HAP-1 (cell line): ENCODE results near the gene MRPL11.
A peak's percentile ranks its signal among the peaks of the same experiment; 100 is the strongest.
"Not testable (repeated sequence)": the region's sequence is repeated elsewhere in the genome, so short reads cannot be mapped to it uniquely, and the experiment has no call there.

Experiments
- DNase-seq, 2 experiments: peaks; one replicate each; pipeline ENCODE4 v3.0.0-alpha.2; 2016 to 2020; ENCODE audit warnings: low spot score in 2 of 2
- H3K27me3 ChIP-seq: fragments of 250-450 bp; sonication (Bioruptor Pico); 2 replicates; pipeline ENCODE4 v1.5.1; 2020; ENCODE audit warnings: low read depth, mild to moderate bottlenecking, moderate library complexity
- H3K36me3 ChIP-seq: fragments of 250-450 bp; sonication (Bioruptor Pico); replicated peaks from 2 replicates; pipeline ENCODE4 v1.5.1; 2020; ENCODE audit warnings: mild to moderate bottlenecking
- H3K4me1 ChIP-seq: fragments of 250-450 bp; sonication (Bioruptor Pico); 2 replicates; pipeline ENCODE4 v1.5.1; 2020; ENCODE audit warnings: mild to moderate bottlenecking
- H3K4me3 ChIP-seq: fragments of 250-450 bp; sonication (Bioruptor Pico); 2 replicates; pipeline ENCODE4 v1.5.1; 2020; ENCODE audit warnings: mild to moderate bottlenecking, moderate library complexity
- H3K9me3 ChIP-seq: fragments of 250-450 bp; sonication (Bioruptor Pico); 2 replicates; pipeline ENCODE4 v1.5.1; 2020; ENCODE audit warnings: mild to moderate bottlenecking, moderate library complexity
- in situ Hi-C: fragments of 300-500 bp; cut with MboI; formaldehyde crosslinking; loops from 3 replicates; pipeline ENCODE4 v1.14.3; 2020; ENCODE audit warnings: low sequenced_read_pairs, inconsistent platforms, mixed read lengths

The MRPL11 gene

DNA sequence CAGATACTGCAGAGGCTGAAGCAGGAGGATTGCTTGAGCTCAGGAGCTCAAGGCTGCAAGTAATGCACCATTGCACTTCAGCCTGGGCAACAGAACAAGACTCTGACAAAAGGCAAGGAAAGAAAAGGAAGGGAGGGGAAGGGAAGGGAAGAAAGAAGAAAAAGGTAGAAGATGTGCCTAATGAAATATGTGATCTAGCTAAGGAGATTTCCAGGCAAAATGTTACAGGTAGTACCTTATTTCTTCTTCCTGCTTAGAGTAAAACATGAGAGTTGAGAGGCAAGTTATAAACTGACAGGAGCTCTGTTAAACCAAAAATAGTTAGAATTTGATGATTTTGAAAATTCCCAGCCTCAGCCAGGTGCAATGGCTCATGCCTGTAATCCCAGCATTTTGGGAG, 23.4 kb upstream of the MRPL11 start:
- no peaks in the 10 kb centered on the region for H3K4me1 ChIP-seq
- in situ Hi-C loops: no loop called here
- H3K9me3 ChIP-seq: no peaks in the 10 kb centered on the region
- H3K36me3 ChIP-seq: no peaks in the 10 kb centered on the region
- no peak overlapping the region for H3K4me3 ChIP-seq
- no peak for DNase-seq
- no peaks in the 10 kb centered on the region for H3K27me3 ChIP-seq

DNA sequence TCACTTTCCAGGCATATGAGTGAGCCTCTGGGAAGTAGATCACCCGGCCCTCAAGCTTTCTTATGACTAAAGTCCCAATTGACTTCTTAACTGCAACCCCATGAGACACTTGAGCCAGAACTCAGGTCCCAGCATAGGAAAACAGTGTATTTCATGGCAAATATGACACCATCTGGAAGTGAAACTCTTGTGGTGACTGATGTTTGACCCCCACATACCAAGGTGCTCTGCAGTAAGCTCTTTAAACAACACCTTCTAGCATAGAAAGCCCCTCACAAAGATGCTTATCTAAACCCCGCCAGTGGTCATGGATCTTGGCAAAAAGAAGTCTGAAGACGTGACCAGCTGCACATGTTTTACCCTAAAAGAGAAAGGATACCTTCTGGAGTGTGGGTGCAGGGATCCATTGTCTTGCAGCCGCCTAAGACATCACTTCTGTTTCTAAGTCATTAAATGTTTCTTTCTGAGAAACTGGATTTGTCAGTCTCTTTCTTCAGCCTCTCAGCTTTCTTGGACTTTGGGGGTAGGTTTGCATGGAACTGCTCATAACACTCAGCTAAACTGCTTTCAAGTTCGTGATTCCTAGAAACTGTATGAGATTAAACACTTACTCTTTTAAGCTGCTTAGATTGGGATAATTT, 20.6 kb upstream of the MRPL11 start:
- no peak for DNase-seq
- Histone ChIP-seq H3K9me3 (no peaks in the 10 kb centered on the region), H3K36me3 (no peaks in the 10 kb centered on the region), H3K27me3 (peaks cover 4% of the 10 kb centered on the region; the same call in 1 of the 2 replicates), H3K4me3 (no peak overlapping the region), H3K4me1 (no peaks in the 10 kb centered on the region)
- in situ Hi-C loops: no loop called here

DNA sequence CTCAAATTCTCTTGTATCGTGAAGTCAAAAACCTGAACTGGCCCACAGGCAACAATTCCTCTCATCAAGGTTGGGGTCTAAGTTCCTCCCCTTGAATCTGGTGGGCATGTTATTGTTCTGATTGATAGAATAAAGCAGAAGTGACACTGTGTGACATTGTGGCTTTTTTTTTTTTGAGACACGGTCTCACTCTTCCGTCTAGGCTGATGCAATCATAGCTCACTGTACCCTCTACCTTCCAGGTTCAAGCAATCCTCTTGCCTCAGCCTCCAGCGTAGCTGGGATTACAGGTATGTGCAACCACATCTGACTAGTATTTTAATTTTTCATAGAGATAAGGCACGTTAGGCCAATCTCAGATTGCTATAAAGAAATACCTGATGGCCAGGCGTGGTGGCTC, 19.2 kb upstream of the MRPL11 start:
- no peaks in the 10 kb centered on the region for H3K9me3 ChIP-seq
- in situ Hi-C loops: no loop called here
- peaks cover 6% of the 10 kb centered on the region; the same call in 1 of the 2 replicates for H3K27me3 ChIP-seq
- no peaks in the 10 kb centered on the region for H3K36me3 ChIP-seq
- H3K4me1 ChIP-seq: no peaks in the 10 kb centered on the region
- DNase-seq: no peak
- H3K4me3 ChIP-seq: no peak overlapping the region

DNA sequence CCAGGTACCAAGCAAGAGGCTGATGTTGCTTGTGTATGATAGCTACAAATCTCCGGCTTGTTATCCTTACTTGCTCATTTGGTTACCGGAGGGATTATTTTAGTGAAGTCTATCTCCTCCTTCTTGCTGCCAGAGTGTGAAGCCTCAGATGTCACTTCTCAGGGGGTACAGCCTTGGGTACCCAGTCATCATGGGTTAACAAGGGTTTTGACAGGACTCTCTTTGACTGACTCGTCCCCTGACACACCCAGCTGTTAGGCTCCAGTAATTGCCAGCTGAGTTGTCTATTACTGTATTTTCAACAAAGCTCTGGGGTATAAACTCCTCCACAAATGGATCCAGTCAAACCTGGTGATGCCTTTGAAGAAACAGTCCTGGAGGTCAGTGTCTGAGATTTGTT, 16.2 kb upstream of the MRPL11 start:
- Histone ChIP-seq H3K27me3 (peaks cover 12% of the 10 kb centered on the region), H3K9me3 (no peaks in the 10 kb centered on the region), H3K4me3 (no peak overlapping the region), H3K36me3 (no peaks in the 10 kb centered on the region), H3K4me1 (no peaks in the 10 kb centered on the region)
- in situ Hi-C loops: no loop called here
- DNase-seq: no peak

DNA sequence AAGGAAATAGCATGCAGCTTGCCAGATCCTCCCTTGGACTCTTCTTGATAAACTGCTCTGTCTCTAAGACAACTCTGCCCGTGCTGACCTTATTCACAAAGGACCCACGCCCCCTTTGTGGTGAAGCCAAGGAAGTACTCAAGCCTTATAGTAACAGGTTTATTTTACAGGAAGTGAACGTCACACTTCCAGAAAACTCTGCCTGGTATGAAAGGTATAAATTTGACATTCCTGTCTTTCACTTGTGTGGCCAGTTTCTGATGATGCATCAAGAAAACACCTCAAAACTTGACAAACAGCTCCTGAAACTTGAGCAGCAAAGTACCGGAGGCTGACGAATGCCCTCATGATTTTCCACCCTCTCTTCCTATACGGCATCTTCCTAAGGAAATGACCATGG, 15.6 kb upstream of the MRPL11 start:
- H3K9me3 ChIP-seq: no peaks in the 10 kb centered on the region
- no peaks in the 10 kb centered on the region for H3K4me1 ChIP-seq
- H3K4me3 ChIP-seq: no peak overlapping the region
- no peak for DNase-seq
- no peaks in the 10 kb centered on the region for H3K36me3 ChIP-seq
- in situ Hi-C loops: no loop called here
- peaks cover 12% of the 10 kb centered on the region for H3K27me3 ChIP-seq

DNA sequence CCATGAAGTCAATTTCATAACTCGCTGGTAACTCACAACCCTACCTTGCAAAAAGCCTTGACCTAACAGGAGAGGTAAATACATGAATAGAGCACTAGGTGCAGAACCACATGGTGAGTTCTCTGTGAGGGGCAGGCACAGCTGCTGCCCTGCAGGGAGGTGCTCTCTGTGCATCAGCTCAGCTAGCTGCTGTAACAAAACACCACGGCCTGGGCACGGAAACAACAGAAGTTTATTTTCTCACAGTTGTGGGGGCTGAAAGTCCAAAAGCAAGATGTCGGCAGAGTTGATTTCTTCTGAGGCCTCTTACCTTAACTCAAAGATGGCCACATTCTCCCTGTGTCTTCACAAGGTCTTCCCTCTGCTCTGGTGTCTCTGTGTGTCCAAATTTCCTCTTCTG, 13.0 kb upstream of the MRPL11 start:
- Histone ChIP-seq H3K27me3 (peaks cover 20% of the 10 kb centered on the region), H3K36me3 (no peaks in the 10 kb centered on the region), H3K4me3 (no peak overlapping the region), H3K9me3 (0 out of 2 replicates have a peak, but pooled peaks cover 2% of the 10 kb centered on the region), H3K4me1 (peaks cover 2% of the 10 kb centered on the region; the same call in 1 of the 2 replicates)
- no peak for DNase-seq
- in situ Hi-C loops: no loop called here

DNA sequence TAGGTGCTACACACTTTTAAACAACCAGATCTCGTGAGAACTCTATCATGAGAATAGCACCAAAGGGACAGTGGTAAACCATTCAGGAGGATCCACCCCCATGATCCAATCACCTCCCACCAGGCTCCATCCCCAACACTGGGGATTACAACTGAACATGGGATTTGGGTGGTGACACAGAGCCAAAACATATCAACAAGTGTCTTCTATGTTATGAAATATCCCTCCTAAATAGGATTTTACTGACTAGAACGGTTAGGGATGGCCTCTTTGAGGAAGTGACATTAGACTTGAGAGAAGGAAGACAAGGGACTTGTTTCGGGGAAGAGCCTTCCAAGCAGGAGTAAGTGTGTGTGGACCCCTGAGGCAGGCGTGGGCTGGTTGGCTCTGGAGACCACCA, 11.9 kb upstream of the MRPL11 start:
- H3K36me3 ChIP-seq: no peaks in the 10 kb centered on the region
- H3K9me3 ChIP-seq: 0 out of 2 replicates have a peak, but pooled peaks cover 2% of the 10 kb centered on the region
- H3K4me1 ChIP-seq: peaks cover 2% of the 10 kb centered on the region; the same call in 1 of the 2 replicates
- no peak overlapping the region for H3K4me3 ChIP-seq
- in situ Hi-C loops: no loop called here
- peaks cover 20% of the 10 kb centered on the region for H3K27me3 ChIP-seq
- DNase-seq: no peak

DNA sequence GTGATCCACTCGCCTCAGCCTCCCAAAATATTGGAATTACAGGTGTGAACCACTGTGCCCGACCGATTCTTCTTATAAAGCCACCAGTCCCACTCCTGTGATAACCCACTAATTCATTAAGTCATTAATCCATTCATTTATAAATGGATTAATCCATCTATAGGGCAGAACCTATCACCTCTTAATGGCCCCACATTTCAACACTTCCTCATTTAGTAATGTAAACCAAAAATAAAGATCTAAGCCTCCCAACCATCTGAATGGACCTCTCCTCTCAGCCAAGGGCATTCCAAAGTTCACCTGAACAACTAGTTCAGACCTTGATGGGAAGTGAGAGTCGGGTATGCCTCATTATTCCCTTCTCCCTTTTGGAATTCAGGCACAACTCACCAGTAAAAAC, 9.9 kb upstream of the MRPL11 start:
- Histone ChIP-seq H3K36me3 (no peaks in the 10 kb centered on the region), H3K27me3 (peaks cover 15% of the 10 kb centered on the region), H3K9me3 (peaks cover 4% of the 10 kb centered on the region; the same call in 1 of the 2 replicates), H3K4me3 (no peak overlapping the region), H3K4me1 (peaks cover 2% of the 10 kb centered on the region; the same call in 1 of the 2 replicates)
- in situ Hi-C loops: no loop called here
- DNase-seq: no peak

DNA sequence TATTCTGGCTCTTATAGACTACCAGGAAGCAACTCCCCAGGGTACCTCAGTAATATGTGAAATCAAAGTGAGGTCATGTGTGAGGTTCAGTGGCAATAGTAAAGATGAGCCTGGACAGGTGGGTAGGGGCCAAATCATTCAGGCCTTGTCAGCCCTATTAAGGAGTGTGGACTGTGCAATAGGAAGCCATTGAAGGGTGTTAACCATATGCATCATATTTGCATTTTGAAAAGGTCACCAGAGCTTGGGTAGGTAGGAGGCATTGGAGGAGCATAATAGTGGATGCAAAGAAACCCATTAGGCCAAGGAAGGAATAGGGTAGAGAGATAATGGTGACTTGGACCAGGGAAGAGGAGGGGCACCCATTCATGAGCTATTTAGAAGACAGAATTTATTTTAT, 8.4 kb upstream of the MRPL11 start:
- in situ Hi-C loops: no loop called here
- H3K9me3 ChIP-seq: peaks cover 5% of the 10 kb centered on the region; the same call in 1 of the 2 replicates
- H3K27me3 ChIP-seq: peaks cover 15% of the 10 kb centered on the region
- no peak for DNase-seq
- H3K4me1 ChIP-seq: peaks cover 2% of the 10 kb centered on the region; the same call in 1 of the 2 replicates
- no peaks in the 10 kb centered on the region for H3K36me3 ChIP-seq
- no peak overlapping the region for H3K4me3 ChIP-seq

DNA sequence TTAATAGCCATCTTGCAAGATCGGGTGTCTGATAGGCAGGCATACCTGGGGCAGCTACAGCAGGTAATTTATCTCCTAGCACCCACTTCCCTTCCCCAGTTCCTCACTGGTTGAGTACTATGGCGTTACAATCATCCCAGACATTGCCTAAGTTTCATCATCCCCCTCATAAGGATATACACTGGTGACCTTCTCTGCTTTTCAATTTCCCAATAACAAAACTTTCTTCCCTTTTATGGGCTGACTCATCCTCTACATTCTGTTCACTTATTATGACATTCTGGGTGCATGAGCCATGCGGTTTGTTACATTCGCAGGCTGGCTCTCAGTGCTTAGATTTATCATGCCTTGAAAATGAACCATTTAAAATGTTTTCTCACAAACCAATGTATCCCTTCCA, 5.0 kb upstream of the MRPL11 start:
- no peak overlapping the region for H3K4me3 ChIP-seq
- in situ Hi-C loops: no loop called here

DNA sequence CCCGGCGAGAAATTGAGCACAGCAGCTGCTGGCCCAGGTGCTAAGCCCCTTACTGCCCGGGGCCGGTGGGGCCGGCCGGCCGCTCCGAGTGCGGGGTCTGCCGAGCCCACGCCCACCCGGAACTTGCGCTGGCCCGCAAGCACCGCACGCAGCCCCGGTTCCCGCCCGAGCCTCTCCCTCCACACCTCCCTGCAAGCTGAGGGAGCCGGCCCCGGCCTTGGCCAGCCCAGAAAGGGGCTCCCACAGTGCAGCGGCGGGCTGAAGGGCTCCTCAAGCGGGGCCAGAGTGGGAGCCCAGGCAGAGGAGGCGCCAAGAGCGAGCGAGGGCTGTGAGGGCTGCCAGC, 2.3 kb upstream of the MRPL11 start:
- H3K36me3 ChIP-seq, H3K9me3 ChIP-seq, H3K27me3 ChIP-seq, in situ Hi-C loops, H3K4me1 ChIP-seq, H3K4me3 ChIP-seq, DNase-seq: not testable (repeated sequence)

More for the DNA sequence above, 5.0 kb upstream of the MRPL11 start:
- H3K36me3 ChIP-seq: no peaks in the 10 kb centered on the region
- H3K9me3 ChIP-seq: peaks cover 5% of the 10 kb centered on the region; the same call in 1 of the 2 replicates
- no peak for DNase-seq
- H3K27me3 ChIP-seq: peaks cover 8% of the 10 kb centered on the region; the same call in 1 of the 2 replicates
- H3K4me1 ChIP-seq: no peaks in the 10 kb centered on the region

DNA sequence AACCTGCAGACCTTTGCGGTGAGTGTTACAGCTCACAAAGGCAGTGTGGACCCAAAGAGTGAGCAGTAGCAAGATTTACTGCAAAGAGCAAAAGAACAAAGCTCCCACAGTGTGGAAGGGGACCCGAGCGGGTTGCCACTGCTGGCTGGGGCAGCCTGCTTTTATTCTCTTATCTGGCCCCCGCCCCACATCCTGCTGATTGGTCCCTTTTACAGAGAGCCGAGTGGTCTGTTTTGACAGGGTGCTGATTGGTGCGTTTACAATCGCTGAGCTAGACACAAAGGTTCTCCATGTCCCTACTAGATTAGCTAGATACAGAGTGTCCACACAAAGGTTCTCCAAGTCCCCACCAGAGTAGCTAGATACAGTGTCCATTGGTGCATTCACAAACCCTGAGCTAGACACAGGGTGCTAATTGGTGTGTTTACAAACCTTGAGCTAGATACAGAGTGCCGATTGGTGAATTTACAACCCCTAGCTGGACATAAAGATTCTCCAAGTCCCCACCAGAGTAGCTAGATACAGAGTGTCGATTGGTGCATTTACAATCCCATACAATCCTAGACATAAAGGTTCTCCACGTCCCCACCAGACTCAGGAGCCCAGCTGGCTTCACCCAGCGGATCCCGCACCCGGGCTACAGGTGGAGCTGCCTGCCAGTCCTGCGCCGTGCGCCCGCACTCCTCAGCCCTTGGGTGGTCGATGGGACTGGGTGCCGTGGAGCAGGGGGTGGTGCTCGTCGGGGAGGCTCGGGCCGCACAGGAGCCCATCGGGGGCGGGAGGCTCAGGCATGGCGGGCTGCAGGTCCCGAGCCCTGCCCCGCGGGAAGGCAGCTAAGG, 1.7 kb upstream of the MRPL11 start:
- H3K4me3 ChIP-seq: not testable (repeated sequence)

DNA sequence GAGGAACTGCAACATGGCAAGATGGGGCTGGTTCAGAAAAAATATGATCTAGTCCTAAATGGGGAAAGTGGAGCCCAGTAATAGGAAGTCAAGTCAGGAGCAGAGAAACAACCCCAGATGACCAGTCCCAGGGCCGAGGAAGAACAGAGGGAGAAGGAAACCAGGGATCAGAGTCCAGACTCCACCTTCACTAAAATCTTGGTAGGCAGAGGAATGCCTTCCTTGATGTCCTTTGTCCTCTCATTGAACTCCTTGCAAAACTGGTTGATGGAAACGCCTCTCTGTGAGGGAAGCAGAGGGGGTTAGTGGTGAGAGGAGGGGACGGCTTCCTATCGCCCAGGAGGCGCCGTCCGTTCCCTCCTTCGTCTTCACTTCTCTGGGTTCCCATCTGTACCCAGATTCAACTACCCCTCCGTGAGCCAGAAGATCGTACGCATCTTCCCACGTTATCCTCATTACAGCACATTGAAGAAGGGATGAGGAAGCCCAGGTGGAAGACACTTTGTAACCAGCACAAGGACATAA, 607 bp downstream of the MRPL11 start:
- DNase-seq: no peak
- Histone ChIP-seq H3K36me3 (peaks cover 16% of the 10 kb centered on the region), H3K27me3 (no peaks in the 10 kb centered on the region), H3K4me1 (peaks cover 5% of the 10 kb centered on the region), H3K9me3 (no peaks in the 10 kb centered on the region; the same call in 1 of the 2 replicates), H3K4me3 (peak overlapping the region; percentile 73)
- in situ Hi-C loops: no loop called here

More for the DNA sequence above, 1.7 kb upstream of the MRPL11 start:
- H3K9me3 ChIP-seq, in situ Hi-C loops, H3K36me3 ChIP-seq, H3K27me3 ChIP-seq, H3K4me1 ChIP-seq: not testable (repeated sequence)
- peak in 1 of 2 experiments; percentile 17 for DNase-seq

DNA sequence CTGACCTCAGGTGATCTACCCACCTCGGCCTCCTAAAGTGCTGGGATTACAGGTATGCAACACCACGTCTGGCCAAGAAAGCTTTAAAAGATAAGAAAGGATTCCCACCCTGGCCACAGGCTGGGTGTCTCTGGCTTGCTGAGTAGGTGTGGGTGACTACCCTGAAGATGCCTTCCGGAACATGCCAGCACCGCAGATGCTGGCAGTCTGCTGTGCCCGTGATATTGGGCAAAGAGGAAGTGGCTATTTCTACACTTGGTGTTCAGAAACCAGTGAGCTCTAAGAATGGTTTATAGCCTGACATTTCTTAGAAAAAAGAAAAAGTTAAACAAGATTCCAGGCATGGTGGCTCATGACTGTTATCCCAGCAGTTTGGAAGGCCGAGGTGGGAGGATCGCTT, 6.1 kb downstream of the MRPL11 start:
- no peak for DNase-seq
- H3K4me3 ChIP-seq: no peak overlapping the region
- H3K27me3 ChIP-seq: no peaks in the 10 kb centered on the region
- H3K36me3 ChIP-seq: peaks cover 16% of the 10 kb centered on the region
- in situ Hi-C loops: no loop called here
- peaks cover under 1% of the 10 kb centered on the region; the same call in 1 of the 2 replicates for H3K4me1 ChIP-seq
- no peaks in the 10 kb centered on the region for H3K9me3 ChIP-seq
